HG03342 (cell line): ENCODE results near the gene EIF2B2.

ENCODE experiments used
- ATAC-seq: cut with Tn5 transposase; IDR thresholded peaks from one replicate; pipeline ENCODE4 v1.9.1; 2021; ENCODE audit warnings: mild to moderate bottlenecking, moderate library complexity; ENCODE audit not compliant: unreplicated experiment

Gene EIF2B2

GRCh38 chr14:74973905-74974363 lies 28.8 kb upstream of the EIF2B2 start:
- ATAC-seq: no peak

- no peak for ATAC-seq
These were observed 28.2 kb upstream of the EIF2B2 start for GRCh38 chr14:74974364-74975058.

DNA sequence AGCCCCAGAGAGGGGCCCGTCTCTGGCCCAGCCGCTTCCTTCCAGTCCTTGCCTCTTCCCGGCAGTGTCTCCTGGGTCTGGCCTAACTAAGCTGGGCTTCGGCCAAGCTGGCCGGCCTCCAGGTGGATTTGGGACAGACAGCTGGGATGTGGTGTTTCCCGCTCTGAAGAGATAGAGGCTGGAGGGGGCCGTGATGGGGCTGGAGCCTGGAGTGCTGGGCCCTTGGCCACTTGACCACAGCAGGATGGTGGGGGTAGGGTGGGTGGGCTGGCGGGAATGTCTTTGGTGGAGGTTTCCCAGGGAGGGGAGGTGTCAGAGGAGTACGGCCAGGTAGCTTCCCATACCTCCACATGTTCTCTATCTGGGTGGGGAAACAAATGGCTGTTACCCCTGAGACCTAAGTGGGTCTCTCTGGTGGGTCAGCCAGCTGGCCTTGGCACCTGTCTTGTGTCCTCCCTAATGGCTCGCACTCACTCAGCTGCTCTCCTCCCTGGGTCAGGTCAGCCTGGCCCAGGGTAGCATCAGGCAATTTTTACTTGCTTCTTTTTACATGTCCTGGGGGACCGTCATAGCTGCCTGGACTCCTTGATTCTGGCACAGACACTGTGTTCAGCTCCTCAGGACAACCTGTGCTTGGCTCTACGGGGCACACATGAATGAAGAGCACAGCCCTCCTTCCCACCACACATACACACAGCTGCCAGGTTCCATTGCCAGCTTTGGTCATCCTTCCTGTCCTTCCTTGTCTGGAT lies 27.5 kb upstream of the EIF2B2 start:
- no peak for ATAC-seq

DNA sequence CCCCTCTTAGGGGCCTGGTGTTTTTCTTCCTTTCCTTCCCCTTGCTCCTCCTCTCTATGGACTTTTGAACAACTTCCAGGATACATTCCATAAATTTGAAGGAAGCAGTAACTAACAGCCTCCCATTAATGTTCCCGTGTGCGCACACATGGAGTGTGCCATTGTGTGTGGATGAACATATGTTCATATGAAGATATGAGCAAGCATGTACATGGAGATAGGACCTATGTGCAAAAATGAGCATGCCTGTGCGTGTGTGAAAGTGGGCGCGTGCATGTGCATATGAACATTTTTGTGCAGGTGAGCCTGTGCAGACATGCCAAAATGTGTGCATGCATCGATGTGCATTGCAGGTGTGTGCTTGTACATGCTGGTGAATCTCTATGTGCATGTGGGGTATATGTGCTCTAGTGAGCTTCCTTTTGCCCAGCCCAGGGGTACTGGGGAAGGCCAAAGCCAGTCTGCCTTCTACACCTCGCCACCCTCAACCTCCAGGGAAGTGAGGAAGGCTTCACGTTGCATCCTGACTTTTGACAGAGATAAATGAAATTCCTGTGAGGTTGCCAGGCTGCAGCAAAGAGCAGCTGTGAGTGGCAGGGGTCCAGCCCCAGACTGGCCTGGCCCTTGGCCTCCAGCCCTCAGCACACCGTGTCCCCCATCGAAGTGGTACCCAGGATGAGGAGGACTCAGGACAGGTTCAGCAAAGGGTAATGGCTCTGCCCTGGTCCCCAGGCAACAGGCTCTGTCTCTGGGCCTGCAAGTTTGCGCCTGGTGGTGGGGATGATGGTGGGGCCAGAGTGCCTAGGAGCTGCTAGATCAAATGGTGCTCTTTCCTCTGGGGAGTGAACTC lies 26.2 kb upstream of the EIF2B2 start:
- ATAC-seq: no peak

GRCh38 chr14:74977164-74977900 lies 25.4 kb upstream of the EIF2B2 start:
- no peak for ATAC-seq

GRCh38 chr14:74977901-74978385 lies 24.8 kb upstream of the EIF2B2 start:
- no peak for ATAC-seq

- no peak for ATAC-seq
These were observed 24.2 kb upstream of the EIF2B2 start for GRCh38 chr14:74978416-74978947.

- no peak for ATAC-seq
These were observed 23.7 kb upstream of the EIF2B2 start for GRCh38 chr14:74979029-74979428.

DNA sequence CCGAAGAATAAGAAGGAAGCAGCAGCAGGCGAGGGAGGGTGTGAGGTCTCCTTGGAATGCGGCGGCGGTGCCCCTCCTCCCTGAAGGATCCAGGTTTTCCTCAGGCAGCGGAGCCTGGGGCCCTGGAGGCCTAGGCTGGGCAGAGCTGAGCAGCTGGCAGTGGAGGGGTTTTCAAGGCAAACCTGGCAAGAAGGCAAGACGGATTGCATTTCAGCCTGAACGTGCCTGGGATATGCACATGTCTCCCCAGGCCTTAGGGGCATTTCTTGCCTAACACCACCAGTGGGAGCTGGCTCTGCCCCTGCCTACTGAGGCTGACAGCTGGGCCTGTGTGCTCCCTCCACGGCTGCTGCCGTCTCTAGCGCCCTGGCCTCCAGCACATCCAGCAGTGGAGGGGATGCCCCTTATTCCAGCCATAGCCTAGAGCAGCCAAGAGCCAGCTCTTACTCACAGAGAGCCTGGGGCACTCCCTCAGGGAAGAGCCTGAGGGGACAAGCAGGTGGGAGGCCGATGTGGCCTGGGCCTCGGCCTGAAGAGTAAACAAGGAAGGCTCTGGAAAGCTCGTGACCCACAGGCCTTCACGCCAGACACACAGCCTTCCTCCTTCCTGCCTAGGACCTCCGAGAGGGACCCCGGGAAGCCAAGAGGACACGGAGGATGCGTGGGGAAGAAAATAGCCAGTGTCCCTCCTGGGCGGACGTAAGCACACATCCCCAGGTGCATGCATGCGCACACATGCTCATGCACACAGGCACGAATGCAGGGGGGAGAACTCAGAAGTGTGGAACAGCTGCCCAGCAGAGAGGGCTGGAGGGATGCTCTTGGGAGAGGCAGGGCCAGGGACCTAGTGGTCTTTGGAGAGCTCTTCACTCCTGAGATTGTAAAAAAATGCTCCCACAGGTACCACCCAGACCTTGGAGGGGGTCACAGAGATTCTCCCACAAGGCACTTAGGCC lies 23.0 kb upstream of the EIF2B2 start:
- no peak for ATAC-seq

DNA sequence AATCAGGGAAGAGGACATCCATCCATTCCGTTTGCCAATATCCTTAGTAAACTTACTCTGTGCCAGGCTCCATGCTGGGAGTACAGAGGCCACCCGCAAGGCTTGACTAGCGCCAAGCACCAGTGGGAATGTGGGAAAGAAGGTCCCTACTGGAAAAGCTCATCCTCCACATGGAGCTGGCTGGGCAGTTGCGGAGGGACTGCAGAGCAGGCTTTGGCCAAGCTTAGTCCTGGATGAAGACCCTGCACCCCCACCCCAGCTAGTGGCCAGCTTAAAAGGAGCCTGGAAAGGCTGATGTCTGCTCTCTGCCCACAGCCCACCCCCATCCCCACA lies 22.4 kb upstream of the EIF2B2 start:
- no peak for ATAC-seq

DNA sequence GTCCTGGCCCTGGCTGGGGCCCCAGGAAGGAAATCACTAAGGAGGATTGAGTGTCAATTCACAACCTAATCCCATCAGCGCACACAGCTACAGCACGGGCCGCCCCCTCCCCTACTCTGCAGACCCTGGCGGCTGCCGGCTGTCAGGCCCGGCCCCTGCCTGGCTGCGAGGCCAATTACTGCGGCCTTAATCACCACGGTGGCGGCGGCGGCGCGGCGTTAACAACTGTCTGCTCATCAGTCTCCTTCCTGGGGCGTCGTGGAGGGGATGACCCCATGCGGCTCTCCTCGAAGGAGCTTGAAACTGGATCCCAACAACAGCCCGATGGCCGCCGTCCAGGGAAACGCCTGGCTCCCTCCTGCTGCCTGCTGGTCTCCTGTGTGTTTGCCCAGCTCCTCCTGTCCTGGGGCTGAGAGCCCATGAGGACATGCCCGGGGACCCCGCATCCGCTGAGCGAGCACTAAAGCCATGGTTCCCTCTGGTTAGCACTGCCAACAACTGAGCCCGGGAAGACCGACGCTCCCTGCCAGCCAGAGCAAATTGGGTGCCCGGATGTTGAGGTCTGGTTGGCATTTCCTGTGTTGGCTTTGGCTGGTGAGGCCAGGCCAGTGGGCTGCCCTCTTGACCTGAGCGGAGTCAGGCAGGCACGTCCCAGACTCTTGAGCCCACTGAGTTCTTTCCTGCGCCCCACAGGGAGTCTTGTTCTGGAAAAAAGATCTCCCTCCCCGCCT lies 21.8 kb upstream of the EIF2B2 start:
- no peak for ATAC-seq

DNA sequence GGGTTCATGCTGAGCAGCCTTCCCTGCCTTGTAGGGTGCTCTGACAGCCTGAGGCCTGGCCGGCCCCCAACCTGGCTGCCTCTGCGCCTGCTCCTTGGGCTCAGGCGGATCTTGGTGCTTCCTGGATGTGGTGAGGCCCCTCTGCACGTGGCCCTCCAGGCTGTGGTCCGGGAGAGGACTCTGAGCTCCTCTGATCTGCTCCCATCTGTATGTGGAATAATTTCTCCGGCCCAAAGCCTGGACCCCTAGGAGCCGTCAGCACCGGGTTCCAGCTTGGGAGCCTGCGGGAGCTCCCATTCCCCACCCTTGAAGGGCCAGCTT lies 21.3 kb upstream of the EIF2B2 start:
- ATAC-seq: no peak

GRCh38 chr14:74981833-74982232 lies 20.9 kb upstream of the EIF2B2 start:
- no peak for ATAC-seq

DNA sequence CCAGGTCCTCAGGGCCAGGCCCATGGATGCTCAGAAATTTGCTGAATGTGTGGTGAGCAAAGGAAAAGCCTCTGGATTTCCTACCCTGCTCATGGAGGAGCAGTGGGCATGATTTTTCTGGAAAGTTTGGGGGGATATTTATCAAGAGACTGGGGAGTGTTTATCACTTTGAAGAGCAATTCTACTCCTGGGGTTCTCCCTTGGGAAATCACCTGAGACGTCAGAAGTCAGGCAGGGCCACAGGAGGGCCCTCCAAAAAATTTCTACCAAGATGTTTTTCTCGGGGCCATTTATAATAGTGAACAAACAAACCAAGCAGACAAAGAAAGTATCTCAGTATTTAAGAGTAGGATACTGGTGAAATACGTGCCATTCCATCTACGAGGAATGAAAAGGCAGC lies 20.1 kb upstream of the EIF2B2 start:
- no peak for ATAC-seq

GRCh38 chr14:74983343-74983742 lies 19.4 kb upstream of the EIF2B2 start:
- no peak for ATAC-seq

DNA sequence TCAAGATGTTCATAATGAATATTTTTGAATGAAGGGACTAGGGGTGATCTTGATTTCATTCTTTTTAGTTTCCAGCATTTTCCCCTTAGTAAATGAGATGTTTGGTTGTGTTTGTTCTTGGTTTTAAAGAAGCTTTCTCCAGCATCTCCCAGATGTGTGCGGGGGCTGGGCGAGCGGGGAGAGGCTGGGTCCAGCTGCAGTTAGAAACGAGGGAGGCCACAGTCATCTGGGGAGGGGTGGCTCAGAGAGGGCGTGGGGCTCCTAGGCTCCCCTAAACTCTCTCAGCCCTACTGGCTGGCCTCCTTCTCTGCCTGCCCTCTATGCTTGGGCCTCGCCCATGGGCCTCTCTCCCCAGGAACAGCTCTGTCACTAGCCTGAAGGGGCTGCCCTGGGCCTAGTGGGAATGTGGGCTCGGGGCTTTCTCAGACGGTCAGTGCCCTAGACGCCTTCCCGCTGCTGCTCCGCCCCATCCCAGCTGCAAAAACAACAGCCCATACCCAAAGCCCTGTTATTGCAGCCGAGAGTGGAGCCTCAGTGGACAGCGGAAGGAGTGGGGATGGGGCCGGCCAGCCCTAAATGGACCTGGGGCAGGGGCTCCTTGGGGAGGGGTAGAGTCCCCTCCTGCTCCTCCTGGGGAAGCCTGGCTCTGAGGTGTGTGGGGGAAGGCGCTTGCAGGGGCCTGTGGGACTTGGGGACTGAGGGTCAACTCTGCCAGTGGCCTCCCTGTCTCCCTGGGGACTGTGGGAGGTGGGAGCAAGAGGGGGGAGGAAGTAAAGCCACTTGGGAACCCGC lies 18.3 kb upstream of the EIF2B2 start:
- ATAC-seq: no peak

GRCh38 chr14:74985028-74985310 lies 17.8 kb upstream of the EIF2B2 start:
- ATAC-seq: no peak

- no peak for ATAC-seq
These were observed 16.9 kb upstream of the EIF2B2 start for GRCh38 chr14:74985806-74986205.
